Brain microvascular endothelial cell (primary cell): ENCODE measurements around the gene SPON2.

Experiments used
- DNase-seq: peaks from one replicate; pipeline ENCODE4 v3.0.0-alpha.2; 2020
- H3K27ac ChIP-seq: fragments of 250-450 bp; sonication (Bioruptor Pico); 2 replicates; pipeline ENCODE4 v1.5.1; 2020; ENCODE audit warnings: mild to moderate bottlenecking, moderate library complexity
- H3K27me3 ChIP-seq: fragments of 250-450 bp; sonication (Bioruptor Pico); replicated peaks from 2 replicates; pipeline ENCODE4 v1.5.1; 2020; ENCODE audit warnings: mild to moderate bottlenecking
- H3K36me3 ChIP-seq: fragments of 250-450 bp; sonication (Bioruptor Pico); replicated peaks from 2 replicates; pipeline ENCODE4 v1.5.1; 2020; ENCODE audit warnings: mild to moderate bottlenecking
- H3K4me3 ChIP-seq: 2 replicates; pipeline ENCODE4 v1.5.1; 2011; ENCODE audit warnings: low read depth, mild to moderate bottlenecking, control low read depth, low read length, moderate library complexity
- CTCF ChIP-seq: IDR thresholded peaks from 2 replicates; pipeline ENCODE4 v1.5.1; 2011; ENCODE audit warnings: low read depth, mild to moderate bottlenecking, moderate library complexity, low read length, control low read depth, inconsistent platforms; ENCODE audit errors: missing control alignments
- in situ Hi-C: cut with HindIII; loops from 2 replicates; pipeline ENCODE4 v1.10.0; 2017; ENCODE audit warnings: low sequenced_read_pairs, low pct_ligation_motif_present

Gene SPON2

GRCh38 chr4:1137850-1138249 is 34.5 kb downstream of the SPON2 start:
- no peaks in the 10 kb centered on the region for H3K36me3 ChIP-seq
- peaks cover 14% of the 10 kb centered on the region for H3K27me3 ChIP-seq
- no peak for TF ChIP-seq CTCF
- H3K4me3 ChIP-seq = no peak overlapping the region
- in situ Hi-C loops = no loop called here
- no peak overlapping the region for H3K27ac ChIP-seq
- no peak for DNase-seq

DNA sequence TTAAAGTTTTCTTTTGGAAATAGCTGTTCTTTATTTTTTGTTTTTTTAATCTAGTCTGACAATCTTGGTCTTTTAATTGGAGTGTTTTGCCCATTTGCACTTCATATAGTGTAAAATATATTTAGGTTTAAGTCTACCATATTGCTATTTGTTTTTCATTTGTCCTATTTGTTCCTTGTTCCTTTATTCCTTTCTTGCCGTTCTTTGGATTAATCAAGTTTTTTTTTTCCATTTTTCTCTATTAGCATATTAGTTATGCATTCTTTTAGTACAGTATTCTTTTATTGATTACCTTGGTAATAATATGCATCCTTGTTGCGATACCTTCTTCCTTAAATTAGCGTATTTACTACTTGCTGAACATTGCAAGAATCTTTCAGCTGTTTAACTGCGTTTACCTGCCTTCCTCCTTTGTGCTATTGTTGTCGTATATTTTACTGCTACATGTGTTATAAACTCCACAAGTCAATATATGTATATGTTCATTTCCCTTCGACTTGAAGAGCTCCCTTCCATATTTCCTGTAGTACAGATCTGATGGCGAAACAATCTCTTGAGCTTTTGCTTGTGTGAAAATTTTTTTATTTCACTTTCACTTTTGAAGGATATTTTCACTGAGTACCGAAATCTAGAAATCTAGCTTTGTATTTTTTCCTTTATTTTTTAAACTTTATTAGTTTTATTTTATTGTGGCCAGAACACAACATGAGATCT is 35.2 kb downstream of the SPON2 start:
- H3K27ac ChIP-seq = no peak overlapping the region
- H3K36me3 ChIP-seq = no peaks in the 10 kb centered on the region
- DNase-seq = no peak
- no peak for TF ChIP-seq CTCF
- in situ Hi-C loops = no loop called here
- H3K27me3 ChIP-seq = peaks cover 11% of the 10 kb centered on the region
- no peak overlapping the region for H3K4me3 ChIP-seq

DNA sequence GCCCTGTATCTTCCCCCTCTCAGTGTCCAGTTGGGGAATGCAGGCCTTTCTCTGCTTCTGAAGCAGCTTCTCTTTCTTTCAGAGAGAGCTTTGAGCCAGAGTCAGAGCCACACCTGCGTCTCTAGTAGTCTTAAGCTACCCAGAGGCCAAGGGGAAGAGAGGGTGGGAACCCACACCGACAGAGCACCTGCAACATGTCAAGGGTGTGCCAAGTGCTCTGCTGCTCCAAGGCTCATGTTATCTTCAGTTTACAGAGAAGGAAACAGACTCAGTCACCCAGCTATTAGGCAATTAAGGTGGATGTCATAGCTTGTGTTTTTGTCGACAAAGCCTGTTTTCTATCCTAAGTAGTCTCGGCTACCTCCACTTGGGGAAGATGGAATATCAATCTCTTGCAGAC is 36.3 kb downstream of the SPON2 start:
- in situ Hi-C loops = no loop called here
- Histone ChIP-seq H3K36me3 (no peaks in the 10 kb centered on the region), H3K4me3 (no peak overlapping the region), H3K27me3 (peaks cover 9% of the 10 kb centered on the region), H3K27ac (no peak overlapping the region)
- TF ChIP-seq CTCF = no peak
- DNase-seq = no peak

GRCh38 chr4:1133033-1133432 is 39.4 kb downstream of the SPON2 start:
- in situ Hi-C loops = no loop called here

DNA sequence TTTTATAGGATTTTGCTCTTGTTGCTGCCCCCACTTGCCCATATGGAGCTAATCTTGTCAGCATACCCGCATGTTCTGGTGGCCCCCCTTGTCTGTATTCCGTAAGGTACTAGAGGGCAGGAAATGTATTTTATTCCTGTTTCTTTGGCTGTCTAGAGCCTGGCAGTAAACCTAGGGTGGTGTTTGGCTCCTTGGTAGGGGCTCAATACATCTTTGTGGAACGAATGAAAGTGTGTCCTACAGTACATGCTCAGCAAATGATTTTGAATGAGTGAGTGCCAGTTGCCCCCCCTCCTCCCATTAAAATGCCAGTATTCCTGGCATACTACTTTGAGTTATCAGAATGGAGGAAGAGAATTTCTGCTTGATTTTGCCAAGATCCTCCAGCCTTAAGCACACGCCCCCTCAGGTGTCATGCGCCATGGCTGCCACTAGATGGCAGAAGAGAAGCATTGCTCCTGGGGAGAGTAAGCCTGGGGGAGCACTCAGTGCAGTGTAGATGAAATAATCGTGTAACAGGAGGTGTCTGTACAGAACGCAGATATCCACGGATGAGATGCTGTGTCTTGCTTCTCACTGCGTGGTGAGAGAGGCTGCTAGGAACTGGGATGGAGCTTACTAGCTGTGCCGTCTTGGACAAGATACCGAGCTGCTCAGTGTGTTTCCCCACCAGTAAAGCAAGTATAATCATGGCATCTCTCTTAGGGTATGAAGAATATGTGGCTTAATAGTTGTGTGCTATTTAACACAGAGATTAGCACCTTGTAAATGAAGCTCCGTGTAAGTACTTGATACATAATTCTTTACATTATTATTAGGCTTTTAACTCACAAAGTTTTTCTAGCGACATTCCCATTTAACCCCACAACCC is 41.8 kb downstream of the SPON2 start:
- DNase-seq = peak; percentile 42
- no peak overlapping the region for H3K27ac ChIP-seq
- no peaks in the 10 kb centered on the region for H3K36me3 ChIP-seq
- peak; percentile 100 for TF ChIP-seq CTCF
- no peak overlapping the region for H3K4me3 ChIP-seq
- H3K27me3 ChIP-seq = peaks cover 9% of the 10 kb centered on the region
- in situ Hi-C loops = no loop called here

More at GRCh38 chr4:1133033-1133432, 39.4 kb downstream of the SPON2 start:
- Histone ChIP-seq H3K4me3 (no peak overlapping the region), H3K27me3 (peaks cover 7% of the 10 kb centered on the region), H3K27ac (no peak overlapping the region), H3K36me3 (no peaks in the 10 kb centered on the region)
- no peak for TF ChIP-seq CTCF
- no peak for DNase-seq
